NOMO-1 treated with dmso at 0.1 percent for 144 hours (cell line): ENCODE data around the gene CCDC152.
"Not testable (repeated sequence)": the region's sequence is repeated elsewhere in the genome, so short reads cannot be mapped to it uniquely, and the experiment has no call there.

Source experiments
- DNase-seq: peaks from one replicate; lab custom pipeline; 2025; ENCODE audit not compliant: unreplicated experiment; lab: John Stamatoyannopoulos, UW

Gene CCDC152

GRCh38 chr5:42756606-42757601 is at the start of gene CCDC152:
CCDC152 (plus strand) TSS chr5:42756818; CDS start chr5:42759122, 2,304 bp downstream.
- DNase-seq, result peak; percentile 75

DNA sequence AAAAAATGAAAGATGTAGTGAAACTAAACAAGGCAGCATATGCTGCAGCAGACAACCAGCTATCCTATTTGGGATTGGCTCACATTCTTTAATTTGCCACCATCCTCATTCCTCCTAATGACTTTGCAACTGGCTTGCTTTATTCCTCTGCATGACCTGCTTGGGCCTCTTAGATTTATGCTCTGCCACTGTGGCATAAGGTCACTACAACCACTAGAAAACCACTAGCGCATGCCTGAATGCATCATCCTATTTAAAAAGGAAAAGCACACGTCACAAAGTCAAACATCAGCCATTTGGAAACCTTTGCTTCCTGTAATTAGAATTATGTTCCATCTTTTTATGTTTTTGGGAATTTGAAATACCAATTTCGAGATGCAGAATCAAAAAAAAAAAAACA is 40.8 kb upstream of the CCDC152 start:
- peak; percentile 88 for DNase-seq

DNA sequence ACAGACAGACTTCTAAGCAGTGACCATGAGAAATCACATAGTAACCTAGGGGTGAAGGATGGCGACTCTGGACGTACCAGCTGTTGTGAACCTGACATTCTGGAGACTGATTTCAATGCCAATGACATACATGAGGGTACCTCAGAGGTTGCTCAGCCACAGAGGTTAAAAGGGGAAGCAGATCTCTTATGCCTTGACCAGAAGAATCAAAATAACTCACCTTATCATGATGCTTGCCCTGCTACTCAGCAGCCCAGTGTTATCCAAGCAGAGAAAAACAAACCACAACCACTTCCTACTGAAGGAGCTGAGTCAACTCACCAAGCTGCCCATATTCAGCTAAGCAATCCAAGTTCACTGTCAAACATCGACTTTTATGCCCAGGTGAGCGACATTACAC is 38.0 kb upstream of the CCDC152 start:
- peak; percentile 61 for DNase-seq

DNA sequence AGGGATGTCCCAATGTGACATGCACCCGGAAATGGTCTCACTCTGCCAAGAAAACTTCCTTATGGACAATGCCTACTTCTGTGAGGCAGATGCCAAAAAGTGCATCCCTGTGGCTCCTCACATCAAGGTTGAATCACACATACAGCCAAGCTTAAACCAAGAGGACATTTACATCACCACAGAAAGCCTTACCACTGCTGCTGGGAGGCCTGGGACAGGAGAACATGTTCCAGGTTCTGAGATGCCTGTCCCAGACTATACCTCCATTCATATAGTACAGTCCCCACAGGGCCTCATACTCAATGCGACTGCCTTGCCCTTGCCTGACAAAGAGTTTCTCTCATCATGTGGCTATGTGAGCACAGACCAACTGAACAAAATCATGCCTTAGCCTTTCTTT is 37.6 kb upstream of the CCDC152 start:
- DNase-seq, result no peak

GRCh38 chr5:42720251-42720650 is 36.4 kb upstream of the CCDC152 start:
- peak; percentile 60 for DNase-seq

DNA sequence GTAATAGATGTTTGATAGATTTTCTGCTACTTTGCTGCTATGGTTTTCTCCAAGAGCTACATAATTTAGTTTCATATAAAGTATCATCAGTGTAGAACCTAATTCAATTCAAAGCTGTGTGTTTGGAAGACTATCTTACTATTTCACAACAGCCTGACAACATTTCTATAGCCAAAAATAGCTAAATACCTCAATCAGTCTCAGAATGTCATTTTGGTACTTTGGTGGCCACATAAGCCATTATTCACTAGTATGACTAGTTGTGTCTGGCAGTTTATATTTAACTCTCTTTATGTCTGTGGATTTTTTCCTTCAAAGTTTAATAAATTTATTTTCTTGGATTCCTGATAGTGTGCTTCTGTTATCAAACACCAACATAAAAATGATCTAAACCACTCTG is 35.1 kb upstream of the CCDC152 start:
- peak; percentile 14 for DNase-seq

DNA sequence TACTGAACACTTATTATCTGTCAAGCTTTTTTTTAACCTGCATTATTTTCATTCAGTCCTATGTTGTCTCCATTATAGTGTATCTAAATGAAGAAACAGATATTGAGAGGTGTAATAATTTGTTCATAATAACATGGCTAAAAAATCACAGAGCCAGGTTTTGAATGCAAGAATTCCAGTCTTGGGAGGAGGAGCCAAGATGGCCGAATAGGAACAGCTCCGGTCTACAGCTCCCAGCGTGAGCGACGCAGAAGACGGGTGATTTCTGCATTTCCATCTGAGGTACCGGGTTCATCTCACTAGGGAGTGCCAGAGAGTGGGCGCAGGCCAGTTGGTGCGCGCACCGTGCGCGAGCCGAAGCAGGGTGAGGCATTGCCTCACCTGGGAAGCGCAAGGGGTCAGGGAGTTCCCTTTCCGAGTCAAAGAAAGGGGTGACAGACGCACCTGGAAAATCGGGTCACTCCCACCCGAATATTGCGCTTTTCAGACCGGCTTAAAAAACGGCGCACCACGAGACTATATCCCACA is 22.0 kb upstream of the CCDC152 start:
- not testable (repeated sequence) for DNase-seq

- no peak for DNase-seq
Observed at GRCh38 chr5:42740920-42741319, 15.7 kb upstream of the CCDC152 start.

DNA sequence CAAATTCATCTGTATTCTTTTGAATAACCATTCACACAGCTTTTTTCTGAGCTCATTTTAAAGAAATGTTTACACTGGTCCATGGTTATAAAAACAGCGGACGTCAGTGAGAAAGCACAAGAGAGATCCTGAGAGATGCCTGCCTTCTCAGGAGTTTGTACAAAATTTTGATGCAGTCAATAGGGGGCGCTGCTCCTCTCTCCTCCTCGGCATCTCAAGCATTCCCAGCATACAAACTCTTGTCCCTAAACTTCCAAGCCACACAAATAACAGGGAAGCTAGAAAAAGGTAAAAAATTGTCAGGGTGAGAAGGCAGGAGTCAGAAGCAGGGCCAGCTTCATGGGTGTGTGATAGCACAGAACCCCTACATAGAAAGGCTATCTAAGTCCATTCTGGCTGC is 11.2 kb upstream of the CCDC152 start:
- DNase-seq, result no peak

DNA sequence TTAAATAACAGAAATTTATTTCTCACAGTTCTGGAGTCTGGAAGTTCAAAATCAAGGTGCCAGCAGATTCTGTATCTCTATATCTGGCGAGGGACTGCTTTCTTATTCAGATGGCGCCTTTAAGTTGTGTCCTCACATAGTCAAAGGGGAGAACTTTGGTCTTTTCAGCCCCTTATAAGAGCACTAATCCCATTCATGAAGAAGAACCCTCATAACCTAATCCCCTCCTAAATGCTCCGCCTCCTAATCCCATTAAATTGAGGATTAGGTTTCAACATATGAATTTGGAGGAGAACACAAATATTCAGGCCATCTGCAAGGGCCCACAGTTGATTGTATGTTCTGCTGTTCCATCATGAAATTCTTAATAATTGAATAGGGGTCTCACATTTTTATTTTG is 10.8 kb upstream of the CCDC152 start:
- DNase-seq, result no peak

- no peak for DNase-seq
Observed at GRCh38 chr5:42749020-42749419, 7.6 kb upstream of the CCDC152 start.

DNA sequence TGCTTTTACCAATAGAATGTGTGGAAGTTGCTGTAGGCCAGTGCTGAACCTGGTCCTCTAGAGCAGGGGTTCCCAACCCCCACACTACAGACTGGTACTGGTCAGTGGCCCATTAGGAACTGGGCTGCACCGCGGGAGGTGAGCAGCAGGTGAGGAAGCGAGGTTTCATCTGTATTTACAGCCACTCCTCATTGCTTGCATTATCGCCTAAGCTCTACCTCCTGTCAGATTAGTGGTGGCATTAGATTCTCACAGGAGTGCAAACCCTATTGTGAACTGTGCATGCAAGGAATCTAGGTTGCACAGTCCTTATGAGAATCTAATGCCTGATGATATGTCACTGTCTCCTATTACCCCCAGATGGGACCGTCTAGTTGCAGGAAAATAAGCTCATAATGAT is 6.1 kb upstream of the CCDC152 start:
- no peak for DNase-seq

GRCh38 chr5:42751044-42751443 is 5.6 kb upstream of the CCDC152 start:
- no peak for DNase-seq

DNA sequence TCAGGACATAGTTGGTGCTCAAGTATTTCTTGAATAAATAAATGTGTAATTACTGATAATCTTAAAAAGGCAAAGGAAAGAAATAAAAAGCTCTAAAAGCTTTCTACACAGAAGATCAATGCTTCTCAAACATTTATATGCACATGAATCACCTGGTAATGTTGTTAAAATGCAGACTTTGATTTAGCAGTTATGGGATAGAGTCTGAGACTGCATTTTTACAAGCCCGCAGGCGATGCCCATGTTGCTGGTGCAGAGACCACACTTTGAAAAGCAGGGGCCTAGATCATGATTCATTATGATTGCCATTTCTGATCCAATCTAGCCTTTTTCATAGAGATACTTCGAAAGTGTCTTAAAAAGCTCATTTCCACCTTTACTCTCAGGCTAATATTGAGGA is 3.5 kb upstream of the CCDC152 start:
- DNase-seq, result no peak

DNA sequence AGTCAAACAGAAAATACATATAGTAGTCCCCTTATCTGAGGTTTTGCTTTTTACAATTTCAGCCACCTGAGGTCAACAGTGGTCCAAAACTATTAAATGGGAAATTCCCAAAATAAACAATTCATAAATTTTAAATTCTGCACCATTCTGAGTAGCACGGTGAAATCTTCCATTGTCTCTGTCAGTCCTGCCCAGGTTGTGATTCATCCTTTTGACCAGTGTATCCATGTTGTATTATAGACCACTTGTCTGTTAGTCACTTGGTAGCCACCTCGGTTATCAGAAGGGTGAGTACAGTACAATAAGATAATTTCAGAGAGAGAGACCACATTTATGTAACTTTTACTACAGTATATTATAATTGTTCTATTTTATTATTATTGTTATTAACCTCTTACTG is 2.8 kb downstream of the CCDC152 start:
- DNase-seq, result no peak

DNA sequence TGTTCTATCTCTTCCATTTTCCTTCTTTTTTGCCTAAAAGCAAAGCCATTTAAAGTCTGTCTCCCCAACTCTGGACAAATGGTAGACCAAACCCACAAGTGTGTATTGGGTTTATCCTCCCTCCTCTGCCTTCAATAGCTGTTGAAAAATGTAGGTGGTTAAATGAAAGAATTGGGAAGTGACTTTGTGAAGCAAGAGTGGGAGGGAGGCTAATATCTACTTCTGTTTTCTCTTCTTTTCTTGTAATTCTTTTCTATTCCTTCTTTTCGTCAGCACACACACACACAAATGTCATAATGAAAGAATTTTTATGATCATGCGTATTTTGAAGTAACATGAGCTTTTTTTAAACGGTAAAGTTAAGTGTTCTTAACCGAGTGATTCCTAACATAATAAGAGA is 3.8 kb downstream of the CCDC152 start:
- DNase-seq, result peak; percentile 89

DNA sequence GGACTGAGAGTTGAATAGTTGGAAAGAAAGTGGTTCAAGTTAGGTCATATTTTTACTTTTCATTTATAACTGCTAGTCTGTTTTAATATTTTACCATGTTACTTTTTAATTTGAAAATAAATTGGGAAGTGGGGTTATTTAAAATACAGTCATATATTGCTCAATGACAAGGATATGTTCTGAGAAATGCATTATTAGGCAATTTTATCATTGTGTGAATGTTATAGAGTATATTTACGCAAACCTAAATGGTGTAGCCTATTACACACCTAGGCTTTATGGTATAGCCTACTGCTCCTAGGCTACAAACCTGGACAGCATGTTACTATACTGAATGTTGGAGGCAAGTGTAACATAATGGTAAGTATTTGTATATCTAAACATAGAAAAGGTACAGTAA is 5.2 kb downstream of the CCDC152 start:
- DNase-seq, result no peak

- DNase-seq, result no peak
Observed at GRCh38 chr5:42767491-42768105, 11.0 kb downstream of the CCDC152 start.

DNA sequence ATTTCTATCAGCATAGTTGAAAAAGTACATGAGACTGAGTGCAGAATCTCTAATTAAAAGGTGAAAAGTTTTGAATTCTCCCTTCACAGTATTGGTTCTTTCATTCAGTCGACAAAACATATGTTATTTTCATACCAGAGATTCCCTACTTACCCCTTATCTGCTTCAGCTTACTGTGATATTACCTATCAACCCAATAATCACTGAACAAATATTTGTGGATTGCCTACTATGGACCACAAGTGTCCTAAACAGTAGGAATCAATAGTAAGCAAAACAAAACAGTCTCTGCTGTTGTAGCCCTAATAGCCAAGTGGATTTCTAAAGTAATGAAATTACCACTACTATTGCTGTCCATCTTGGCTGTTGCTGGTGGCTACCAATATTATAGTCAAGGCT is 11.5 kb downstream of the CCDC152 start:
- DNase-seq, result no peak

GRCh38 chr5:42770003-42770402 is 13.4 kb downstream of the CCDC152 start:
- no peak for DNase-seq

DNA sequence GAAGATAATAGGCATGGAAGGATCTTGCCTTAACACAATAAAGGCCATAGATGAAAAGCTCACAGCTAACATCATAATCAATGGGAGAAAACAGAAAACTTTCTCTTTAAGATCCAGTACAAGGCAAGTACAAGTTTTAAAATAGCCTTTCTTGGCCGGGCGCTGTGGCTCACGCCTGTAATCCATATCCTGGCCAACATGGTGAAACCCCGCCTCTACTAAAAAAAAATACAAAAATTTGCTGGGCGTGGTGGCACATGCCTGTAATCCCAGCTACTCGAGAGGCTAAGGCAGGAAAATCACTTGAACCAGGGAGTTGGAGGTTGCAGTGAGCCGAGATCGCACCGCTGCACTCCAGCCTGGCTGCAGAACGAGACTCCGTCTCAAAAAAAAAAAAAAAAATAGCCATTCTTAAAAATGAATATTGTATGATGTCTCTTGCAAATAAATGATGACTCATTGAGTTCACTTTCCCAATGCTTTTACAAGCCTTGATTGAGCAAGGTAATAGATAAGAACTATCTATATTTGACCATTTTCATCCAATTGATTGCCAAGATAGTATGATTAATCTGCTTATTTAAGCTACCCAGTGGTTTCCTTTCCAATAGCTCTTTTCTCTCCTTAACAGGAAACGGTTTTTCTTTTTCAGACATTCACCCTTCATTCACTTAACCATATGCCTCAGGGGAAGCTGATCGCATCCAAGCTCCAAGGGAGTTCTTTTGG is 15.8 kb downstream of the CCDC152 start:
- DNase-seq, result no peak
